ENCODE measurements around the gene IQSEC1. TPM values are rescaled to one million over a fixed set of nuclear protein-coding genes. Genes with fewer than 3 reads are reported as not detected.
A peak's percentile ranks its signal among the peaks of the same experiment; 100 is the strongest.

The IQSEC1 gene
- total and polyA plus RNA-seq, 10 of the 15 experiments (the other 5 are each of a cell fraction or from before 2014, with no cell fraction given), result 0.92 to 55.2 (median 8.5) TPM

DNA sequence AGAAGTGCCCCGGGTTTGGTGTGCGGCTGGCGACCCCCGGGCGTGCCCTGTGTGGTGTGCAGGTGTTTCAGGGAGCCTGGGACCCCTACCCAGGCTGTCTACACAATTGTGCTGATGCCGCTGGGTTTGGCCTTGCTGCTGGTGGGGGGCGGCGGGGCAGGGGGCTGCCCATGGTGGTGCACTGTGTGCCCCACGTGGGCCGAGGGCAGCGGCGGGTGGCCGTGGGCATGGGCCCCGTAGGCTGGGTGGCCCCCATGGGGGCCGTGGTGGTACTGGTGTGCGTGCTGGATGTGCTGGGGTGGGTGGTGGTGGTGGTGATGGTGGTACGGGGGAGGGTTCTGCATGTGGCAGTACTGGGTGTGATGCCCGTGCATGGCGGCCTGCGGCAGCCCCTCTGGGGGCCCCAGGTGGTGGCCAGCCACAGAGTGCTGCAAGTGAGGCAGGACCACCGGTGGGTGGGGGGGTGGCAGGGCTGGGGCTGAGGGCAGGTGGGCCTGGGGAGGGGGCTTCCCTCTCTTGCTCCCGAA lies 172.3 kb downstream of the IQSEC1 start:
- FAIRE-seq, result no peak
- H3K4me1 ChIP-seq (ENCODE audit: control insufficient read depth, insufficient read depth, low read length), result no peaks in the 10 kb centered on the region
- ChIA-PET RAD21 (ENCODE audit: unreplicated experiment) (no interaction called here), CTCF (interaction anchor here (0.7 to 1.1 kb wide), 2 partner anchors 91 to 94 kb away, joined by 3 read pairs; no protein-coding TSS in a partner anchor), POLR2A (no interaction called here), SMC1A (ENCODE audit: uncharacterized antibody, unreplicated experiment) (interaction anchor here (1.1 kb wide), 2 partner anchors 20 to 84 kb away, joined by 3 read pairs; no protein-coding TSS in a partner anchor)
- H3K9ac ChIP-seq (ENCODE audit: control insufficient read depth, insufficient read depth, low read length), result no peak overlapping the region
- H4K20me1 ChIP-seq (ENCODE audit: control insufficient read depth, insufficient read depth), result no peaks in the 10 kb centered on the region
- no TSS peak for BruUV-seq (replicated peaks)
- ATAC-seq, result no peak
- no peaks in the 10 kb centered on the region for H3K9me3 ChIP-seq (replicated peaks; ENCODE audit: control insufficient read depth, insufficient read depth, low read length)
- peaks cover 6 to 14% of the 10 kb centered on the region in 2 experiments; a peak in 3 of 4 replicates for H3K36me3 ChIP-seq (ENCODE audit: control insufficient read depth in 2 of 2, insufficient read depth in 2 of 2, low read length in 1 of 2)
- in situ Hi-C loops (cut with MboI), result no loop called here
- H3K4me3 ChIP-seq, result no peak overlapping the region
- no peaks in the 10 kb centered on the region for H3K79me2 ChIP-seq (ENCODE audit: control insufficient read depth, insufficient read depth, low read length)
- TF ChIP-seq, protein P1, sequence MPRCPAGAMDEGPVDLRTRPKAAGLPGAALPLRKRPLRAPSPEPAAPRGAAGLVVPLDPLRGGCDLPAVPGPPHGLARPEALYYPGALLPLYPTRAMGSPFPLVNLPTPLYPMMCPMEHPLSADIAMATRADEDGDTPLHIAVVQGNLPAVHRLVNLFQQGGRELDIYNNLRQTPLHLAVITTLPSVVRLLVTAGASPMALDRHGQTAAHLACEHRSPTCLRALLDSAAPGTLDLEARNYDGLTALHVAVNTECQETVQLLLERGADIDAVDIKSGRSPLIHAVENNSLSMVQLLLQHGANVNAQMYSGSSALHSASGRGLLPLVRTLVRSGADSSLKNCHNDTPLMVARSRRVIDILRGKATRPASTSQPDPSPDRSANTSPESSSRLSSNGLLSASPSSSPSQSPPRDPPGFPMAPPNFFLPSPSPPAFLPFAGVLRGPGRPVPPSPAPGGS (IDR thresholded peaks at IDR 0.05; ENCODE audit: borderline replicate concordance, insufficient read depth, low read depth, low read length, poor library complexity, severe bottlenecking), result no peak
- TF ChIP-seq EED (IDR thresholded peaks at IDR 0.05; ENCODE audit: low read depth) (no peak), POLR2A (IDR thresholded peaks at IDR 0.05; ENCODE audit: low read depth, low read length) (no peak)
- intact Hi-C loops (cut with micrococcal nuclease; ENCODE audit: unreplicated experiment), result no loop called here
- no peak overlapping the region for H2AFZ ChIP-seq (ENCODE audit: control insufficient read depth, low read depth, low read length)
- DNase-seq (ENCODE audit: low read depth, low spot score), result no peak
- no peak overlapping the region for H3K4me2 ChIP-seq (ENCODE audit: control insufficient read depth, insufficient read depth)
- WGBS (ENCODE audit: insufficient coverage, insufficient replicate concordance, low lambda C conversion rate, missing lambda C conversion rate), result 90% methylated on average over 17 of the region's 22 CpGs
- no peaks in the 10 kb centered on the region for H3K27me3 ChIP-seq (replicated peaks in 1 of 2; ENCODE audit: control insufficient read depth in 2 of 2, insufficient read depth in 2 of 2, low read length in 1 of 2)
- no peak overlapping the region for H3K27ac ChIP-seq (ENCODE audit: control insufficient read depth, insufficient read depth)

DNA sequence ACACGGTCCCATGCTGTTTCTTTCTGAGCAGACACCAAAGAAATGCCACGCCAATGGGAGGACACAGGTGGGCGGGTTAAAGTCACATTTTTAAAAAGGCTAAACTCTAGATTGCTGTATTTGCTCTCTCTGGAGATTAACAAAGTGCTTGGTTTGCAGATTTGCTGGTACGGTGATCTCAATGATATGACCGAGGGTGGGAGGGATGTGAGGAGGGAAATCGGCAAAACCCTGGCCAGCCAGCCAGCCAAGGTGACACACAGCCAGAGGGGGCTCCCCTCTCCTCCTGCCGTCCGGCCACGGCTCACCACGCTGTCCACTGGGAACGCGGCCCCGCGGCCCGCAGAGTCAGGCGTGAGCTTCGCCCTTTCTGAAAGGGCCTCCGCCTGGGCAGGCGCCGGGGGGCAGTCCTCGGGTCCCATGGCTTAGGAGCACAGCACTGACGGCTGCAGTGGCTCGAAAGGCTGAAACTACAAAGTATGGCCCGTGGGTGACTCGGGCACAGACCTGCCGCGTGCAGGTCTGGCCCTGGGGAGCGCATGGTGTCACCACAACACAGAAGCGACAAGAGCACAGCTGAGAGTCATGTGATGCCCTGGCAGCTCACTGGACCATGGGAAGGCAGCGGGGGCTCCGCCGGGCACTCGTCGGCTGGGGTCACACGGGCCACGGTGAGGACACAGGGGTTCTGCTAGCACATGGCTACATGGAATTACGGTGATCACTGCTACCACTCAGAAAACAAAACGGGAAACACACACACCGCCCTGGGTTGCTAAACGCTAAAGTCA lies 174.1 kb downstream of the IQSEC1 start:
- H3K4me2 ChIP-seq (ENCODE audit: control insufficient read depth, insufficient read depth), result no peak overlapping the region
- 96% methylated on average over 40 of the region's 40 CpGs for WGBS (ENCODE audit: insufficient coverage, insufficient replicate concordance, low lambda C conversion rate, missing lambda C conversion rate)
- H4K20me1 ChIP-seq (ENCODE audit: control insufficient read depth, insufficient read depth), result no peaks in the 10 kb centered on the region
- POLR2A ChIA-PET, result no interaction called here
- no peaks in the 10 kb centered on the region for H3K79me2 ChIP-seq (ENCODE audit: control insufficient read depth, insufficient read depth, low read length)
- no TSS peak for BruUV-seq (replicated peaks)
- intact Hi-C loops (cut with micrococcal nuclease; ENCODE audit: unreplicated experiment) (no loop called here), in situ Hi-C loops (cut with MboI) (no loop called here)
- RAD21 ChIA-PET (ENCODE audit: unreplicated experiment), result no interaction called here
- H3K9ac ChIP-seq (ENCODE audit: control insufficient read depth, insufficient read depth, low read length), result no peak overlapping the region
- ATAC-seq, result no peak
- no peak overlapping the region for H2AFZ ChIP-seq (ENCODE audit: control insufficient read depth, low read depth, low read length)
- SMC1A ChIA-PET (ENCODE audit: uncharacterized antibody, unreplicated experiment), result interaction anchor here (1.2 to 1.4 kb wide), 2 partner anchors 8 to 12 kb away, joined by 4 to 6 read pairs; no protein-coding TSS in a partner anchor
- H3K4me1 ChIP-seq (ENCODE audit: control insufficient read depth, insufficient read depth, low read length), result no peaks in the 10 kb centered on the region
- CTCF ChIA-PET, result interaction anchor here (1.2 kb wide), 1 partner anchor 8 kb away, joined by 4 read pairs; no protein-coding TSS in a partner anchor
- H3K4me3 ChIP-seq, result no peak overlapping the region
- H3K36me3 ChIP-seq (ENCODE audit: control insufficient read depth in 2 of 2, insufficient read depth in 2 of 2, low read length in 1 of 2), result peaks cover 6 to 8% of the 10 kb centered on the region in 2 experiments; a peak in 3 of 4 replicates
- no peak for FAIRE-seq
- DNase-seq (ENCODE audit: low read depth, low spot score), result no peak
- H3K27ac ChIP-seq (ENCODE audit: control insufficient read depth, insufficient read depth), result no peak overlapping the region
- H3K27me3 ChIP-seq (replicated peaks in 1 of 2; ENCODE audit: control insufficient read depth in 2 of 2, insufficient read depth in 2 of 2, low read length in 1 of 2), result no peaks in the 10 kb centered on the region
- H3K9me3 ChIP-seq (replicated peaks; ENCODE audit: control insufficient read depth, insufficient read depth, low read length), result no peaks in the 10 kb centered on the region
- TF ChIP-seq MEF2B (IDR thresholded peaks at IDR 0.05; ENCODE audit: partially characterized antibody, poor library complexity, severe bottlenecking), result no peak
- 0 out of 2 replicates have a peak, but pooled peaks have one; percentile 7 for TF ChIP-seq POLR2A (IDR thresholded peaks at IDR 0.05; ENCODE audit: low read depth, low read length)
- TF ChIP-seq STAT3 (IDR thresholded peaks at IDR 0.05; ENCODE audit: low read depth, low read length), result no peak
- TF ChIP-seq, protein P2, sequence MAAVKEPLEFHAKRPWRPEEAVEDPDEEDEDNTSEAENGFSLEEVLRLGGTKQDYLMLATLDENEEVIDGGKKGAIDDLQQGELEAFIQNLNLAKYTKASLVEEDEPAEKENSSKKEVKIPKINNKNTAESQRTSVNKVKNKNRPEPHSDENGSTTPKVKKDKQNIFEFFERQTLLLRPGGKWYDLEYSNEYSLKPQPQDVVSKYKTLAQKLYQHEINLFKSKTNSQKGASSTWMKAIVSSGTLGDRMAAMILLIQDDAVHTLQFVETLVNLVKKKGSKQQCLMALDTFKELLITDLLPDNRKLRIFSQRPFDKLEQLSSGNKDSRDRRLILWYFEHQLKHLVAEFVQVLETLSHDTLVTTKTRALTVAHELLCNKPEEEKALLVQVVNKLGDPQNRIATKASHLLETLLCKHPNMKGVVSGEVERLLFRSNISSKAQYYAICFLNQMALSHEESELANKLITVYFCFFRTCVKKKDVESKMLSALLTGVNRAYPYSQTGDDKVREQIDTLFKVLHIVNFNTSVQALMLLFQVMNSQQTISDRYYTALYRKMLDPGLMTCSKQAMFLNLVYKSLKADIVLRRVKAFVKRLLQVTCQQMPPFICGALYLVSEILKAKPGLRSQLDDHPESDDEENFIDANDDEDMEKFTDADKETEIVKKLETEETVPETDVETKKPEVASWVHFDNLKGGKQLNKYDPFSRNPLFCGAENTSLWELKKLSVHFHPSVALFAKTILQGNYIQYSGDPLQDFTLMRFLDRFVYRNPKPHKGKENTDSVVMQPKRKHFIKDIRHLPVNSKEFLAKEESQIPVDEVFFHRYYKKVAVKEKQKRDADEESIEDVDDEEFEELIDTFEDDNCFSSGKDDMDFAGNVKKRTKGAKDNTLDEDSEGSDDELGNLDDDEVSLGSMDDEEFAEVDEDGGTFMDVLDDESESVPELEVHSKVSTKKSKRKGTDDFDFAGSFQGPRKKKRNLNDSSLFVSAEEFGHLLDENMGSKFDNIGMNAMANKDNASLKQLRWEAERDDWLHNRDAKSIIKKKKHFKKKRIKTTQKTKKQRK (IDR thresholded peaks at IDR 0.05; ENCODE audit: low read depth, low read length), result no peak
- TF ChIP-seq FOS (IDR thresholded peaks at IDR 0.05; ENCODE audit: borderline replicate concordance, extremely low read depth, insufficient read length), result no peak
- peak; percentile 33; the same call in 1 of the 2 replicates for TF ChIP-seq POLR2AphosphoS2 (IDR thresholded peaks at IDR 0.05; ENCODE audit: low read depth, low read length)

Measured in GM12878 (cell line).